Measurements from ENCODE around the gene LRRC72. TPM values are rescaled to one million over a fixed set of nuclear protein-coding genes. Genes with fewer than 3 reads are reported as not detected.

The LRRC72 gene
- total RNA-seq, 1 experiment from 2014 or later: not detected

GRCh38 chr7:16581286-16581685, 54.7 kb downstream of the LRRC72 start:
- no peak overlapping the region for H3K56ac ChIP-seq (ENCODE audit: insufficient read length, low read depth, low read length)
- no peak overlapping the region for H3T11ph ChIP-seq (ENCODE audit: low read length)
- Mint-ChIP-seq H3K9me3 (no peaks in the 10 kb centered on the region), H3K4me1 (peaks cover 3 to 6% of the 10 kb centered on the region in 2 experiments), H3K27me3 (ENCODE audit: low read depth) (peaks cover 3% of the 10 kb centered on the region; the same call in 1 of the 2 replicates), H3K27ac (no peak overlapping the region), H3K36me3 (ENCODE audit: insufficient read depth in 1 of 3, low read depth in 3 of 3) (peaks cover 0 to 2% (median 0%) of the 10 kb centered on the region in 3 experiments; a peak in 2 of 7 replicates), H3K4me3 (no peak overlapping the region)
- H3K9ac ChIP-seq (ENCODE audit: extremely low read depth, insufficient read length, low read length): no peak overlapping the region
- no peak overlapping the region for H4K5ac ChIP-seq (ENCODE audit: insufficient read length, low read depth, low read length)
- no peaks in the 10 kb centered on the region for H3K4me1 ChIP-seq (ENCODE audit: insufficient read depth, low read length)
- no peak overlapping the region for H4K91ac ChIP-seq (ENCODE audit: insufficient read length, low read depth, low read length)
- no peak overlapping the region for H3K4me2 ChIP-seq (ENCODE audit: insufficient read depth, insufficient read length, low read length)
- no CpG with 5 or more reads among the region's 1 CpG for WGBS (ENCODE audit: extremely low coverage, insufficient read length, low lambda C conversion rate)
- H2BK15ac ChIP-seq (ENCODE audit: low read depth, low read length): no peak overlapping the region
- H3K4ac ChIP-seq (ENCODE audit: low read depth, low read length): no peak overlapping the region
- H3K23me2 ChIP-seq (ENCODE audit: insufficient read length, low read depth, low read length, poor library complexity, severe bottlenecking): no peaks in the 10 kb centered on the region
- TF ChIP-seq CTCF (conservative IDR thresholded peaks at IDR 0.05): no peak
- no peak overlapping the region for H3K23ac ChIP-seq (ENCODE audit: insufficient read length, low read depth, low read length)
- H2AK5ac ChIP-seq (ENCODE audit: insufficient read length, low read length): no peak overlapping the region
- H2BK12ac ChIP-seq (ENCODE audit: insufficient read length, low read depth, low read length): no peak overlapping the region
- H3K79me1 ChIP-seq (ENCODE audit: insufficient read depth, low read depth, low read length, poor library complexity, severe bottlenecking): no peaks in the 10 kb centered on the region
- H3K27me3 ChIP-seq (ENCODE audit: insufficient read depth, low read length): no peaks in the 10 kb centered on the region
- no peak overlapping the region for H3K14ac ChIP-seq (ENCODE audit: insufficient read depth, low read length)
- no peaks in the 10 kb centered on the region for H3K79me2 ChIP-seq (ENCODE audit: insufficient read depth, low read length)
- no peak overlapping the region for H3K18ac ChIP-seq (ENCODE audit: insufficient read length, low read depth, low read length)
- H4K20me1 ChIP-seq (ENCODE audit: control insufficient read depth, insufficient read depth, insufficient read length): no peaks in the 10 kb centered on the region
- H3K9me3 ChIP-seq (ENCODE audit: control insufficient read depth, low read depth, low read length): no peaks in the 10 kb centered on the region
- no peak overlapping the region for H2AFZ ChIP-seq (ENCODE audit: low read length)
- no peak overlapping the region for H2BK120ac ChIP-seq (ENCODE audit: low read depth, low read length, poor library complexity, severe bottlenecking)
- H3K27ac ChIP-seq (ENCODE audit: insufficient read length, low read depth, low read length): no peak overlapping the region
- H4K8ac ChIP-seq (replicated peaks; ENCODE audit: insufficient read length, low read depth, low read length): no peak overlapping the region
- no peak overlapping the region for H2BK20ac ChIP-seq (ENCODE audit: low read depth, low read length, poor library complexity, severe bottlenecking)
- DNase-seq: no peak
- no peak overlapping the region for H2BK5ac ChIP-seq (ENCODE audit: insufficient read length, low read length)
